GM06990 (cell line): Measurements from ENCODE around the gene STEAP3.
A peak's percentile ranks its signal among the peaks of the same experiment; 100 is the strongest.
"Not testable (repeated sequence)": the region's sequence is repeated elsewhere in the genome, so short reads cannot be mapped to it uniquely, and the experiment has no call there.

ENCODE experiments used
- DNase-seq: peaks from one replicate; pipeline ENCODE4 v3.0.0-alpha.2; 2011; ENCODE audit not compliant: insufficient read length; ENCODE audit errors: extremely low read depth
- H3K27me3 ChIP-seq: replicated peaks from 2 replicates; pipeline ENCODE4 v1.6.0; 2011; ENCODE audit warnings: low read length; ENCODE audit not compliant: control insufficient read depth, insufficient read depth
- H3K36me3 ChIP-seq: 2 replicates; pipeline ENCODE4 v1.5.1; 2011; ENCODE audit warnings: low read length; ENCODE audit not compliant: control insufficient read depth, insufficient read depth
- H3K4me3 ChIP-seq: replicated peaks from 2 replicates; pipeline ENCODE4 v1.5.1; 2011; ENCODE audit warnings: low read depth, mild to moderate bottlenecking, control low read depth, low read length
- TF ChIP-seq, protein P1 (sequence below): IDR thresholded peaks from 2 replicates; pipeline ENCODE4 v1.5.1; 2011; ENCODE audit warnings: low read length, control low read depth, mild to moderate bottlenecking, inconsistent platforms; ENCODE audit not compliant: insufficient read depth, poor library complexity, severe bottlenecking

The STEAP3 gene

DNA sequence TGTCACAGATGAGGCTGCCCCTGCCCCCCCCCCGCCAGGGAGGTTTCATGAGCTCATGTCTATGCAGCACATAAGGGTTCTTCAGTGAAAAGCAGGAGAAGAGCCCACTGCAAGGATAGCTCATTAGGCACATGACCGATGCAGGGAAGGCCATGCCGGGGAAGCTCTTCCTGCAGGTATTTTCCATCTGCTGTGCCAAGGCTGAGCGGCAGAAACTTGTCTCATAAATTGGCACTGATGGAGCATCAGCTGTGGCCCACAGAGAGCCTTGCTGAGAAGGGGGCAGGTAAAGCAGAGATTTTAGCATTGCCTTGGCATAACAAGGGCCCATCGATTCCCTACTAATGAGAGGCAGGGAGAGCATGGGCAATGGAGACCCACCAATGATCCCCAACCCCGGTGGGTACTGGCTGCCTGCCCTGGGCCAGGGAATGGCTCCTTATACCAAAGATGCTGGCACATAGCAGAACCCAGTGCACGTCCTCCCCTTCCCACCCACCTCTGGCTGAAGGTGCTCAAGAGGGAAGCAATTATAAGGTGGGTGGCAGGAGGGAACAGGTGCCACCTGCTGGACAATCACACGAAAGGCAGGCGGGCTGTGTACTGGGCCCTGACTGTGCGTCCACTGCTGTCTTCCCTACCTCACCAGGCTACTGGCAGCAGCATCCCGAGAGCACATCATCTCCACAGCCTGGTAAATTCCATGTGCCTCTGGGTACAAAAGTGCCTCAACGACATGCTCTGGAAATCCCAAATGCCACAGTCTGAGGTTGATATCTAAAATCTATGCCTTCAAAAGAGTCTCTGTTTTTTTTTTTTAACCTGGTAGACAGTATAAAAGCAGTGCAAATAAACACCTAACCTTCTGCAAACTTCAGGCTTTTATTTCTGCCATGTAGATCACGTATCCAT, 41.4 kb downstream of the STEAP3 start:
- no peaks in the 10 kb centered on the region; the same call in 1 of the 2 replicates for H3K36me3 ChIP-seq
- H3K27me3 ChIP-seq, result no peaks in the 10 kb centered on the region
- H3K4me3 ChIP-seq, result no peak overlapping the region
- TF ChIP-seq, protein P1, sequence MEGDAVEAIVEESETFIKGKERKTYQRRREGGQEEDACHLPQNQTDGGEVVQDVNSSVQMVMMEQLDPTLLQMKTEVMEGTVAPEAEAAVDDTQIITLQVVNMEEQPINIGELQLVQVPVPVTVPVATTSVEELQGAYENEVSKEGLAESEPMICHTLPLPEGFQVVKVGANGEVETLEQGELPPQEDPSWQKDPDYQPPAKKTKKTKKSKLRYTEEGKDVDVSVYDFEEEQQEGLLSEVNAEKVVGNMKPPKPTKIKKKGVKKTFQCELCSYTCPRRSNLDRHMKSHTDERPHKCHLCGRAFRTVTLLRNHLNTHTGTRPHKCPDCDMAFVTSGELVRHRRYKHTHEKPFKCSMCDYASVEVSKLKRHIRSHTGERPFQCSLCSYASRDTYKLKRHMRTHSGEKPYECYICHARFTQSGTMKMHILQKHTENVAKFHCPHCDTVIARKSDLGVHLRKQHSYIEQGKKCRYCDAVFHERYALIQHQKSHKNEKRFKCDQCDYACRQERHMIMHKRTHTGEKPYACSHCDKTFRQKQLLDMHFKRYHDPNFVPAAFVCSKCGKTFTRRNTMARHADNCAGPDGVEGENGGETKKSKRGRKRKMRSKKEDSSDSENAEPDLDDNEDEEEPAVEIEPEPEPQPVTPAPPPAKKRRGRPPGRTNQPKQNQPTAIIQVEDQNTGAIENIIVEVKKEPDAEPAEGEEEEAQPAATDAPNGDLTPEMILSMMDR, result peak; percentile 85
- no peak for DNase-seq

DNA sequence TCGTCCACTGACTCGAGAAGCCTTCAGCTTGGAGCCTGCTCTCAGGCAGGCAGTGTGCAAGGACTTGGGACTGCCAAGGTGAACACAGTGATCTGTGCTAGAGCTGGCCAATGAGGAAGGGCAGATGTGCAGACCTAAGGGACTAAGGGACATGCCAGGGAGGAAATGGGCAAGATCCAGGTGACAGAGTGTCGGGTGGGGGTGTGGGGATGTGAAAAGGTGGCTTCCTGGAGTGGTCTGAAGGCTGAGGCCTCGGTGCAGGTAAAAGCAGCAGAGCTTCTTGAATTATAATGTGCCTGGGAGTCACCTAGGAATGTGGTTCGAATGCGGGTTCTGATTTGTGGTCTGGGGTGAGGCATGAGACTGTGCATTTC, 42.0 kb downstream of the STEAP3 start:
- H3K27me3 ChIP-seq, result no peaks in the 10 kb centered on the region
- TF ChIP-seq, protein P1, result no peak
- H3K36me3 ChIP-seq, result no peaks in the 10 kb centered on the region; the same call in 1 of the 2 replicates
- DNase-seq, result no peak
- H3K4me3 ChIP-seq, result no peak overlapping the region

DNA sequence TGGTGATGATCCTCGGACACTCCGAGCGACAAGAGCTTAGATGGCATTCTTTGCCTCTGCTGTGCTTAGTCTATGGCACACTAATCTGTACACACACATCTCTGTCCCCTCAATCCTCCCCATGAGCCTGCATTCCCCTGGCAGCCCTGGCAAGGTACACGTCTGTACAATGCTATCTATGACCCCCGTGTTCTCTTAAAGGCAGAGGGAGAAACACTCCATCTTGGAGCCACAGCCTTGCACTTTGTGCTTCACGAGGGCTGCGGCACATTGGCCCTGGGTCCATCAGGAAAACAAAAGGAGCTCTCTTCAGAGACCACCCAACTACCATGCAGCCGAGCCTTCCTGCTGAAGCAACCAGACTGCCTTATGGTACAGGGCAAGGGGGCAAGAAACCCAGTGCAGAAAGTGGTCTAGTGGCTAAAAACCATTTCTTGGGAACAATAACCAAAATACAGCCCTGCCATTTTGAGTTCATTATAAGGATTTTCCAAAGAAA, 42.5 kb downstream of the STEAP3 start:
- H3K4me3 ChIP-seq, result no peak overlapping the region
- no peaks in the 10 kb centered on the region for H3K27me3 ChIP-seq
- TF ChIP-seq, protein P1, result no peak
- H3K36me3 ChIP-seq, result no peaks in the 10 kb centered on the region; the same call in 1 of the 2 replicates
- no peak for DNase-seq

DNA sequence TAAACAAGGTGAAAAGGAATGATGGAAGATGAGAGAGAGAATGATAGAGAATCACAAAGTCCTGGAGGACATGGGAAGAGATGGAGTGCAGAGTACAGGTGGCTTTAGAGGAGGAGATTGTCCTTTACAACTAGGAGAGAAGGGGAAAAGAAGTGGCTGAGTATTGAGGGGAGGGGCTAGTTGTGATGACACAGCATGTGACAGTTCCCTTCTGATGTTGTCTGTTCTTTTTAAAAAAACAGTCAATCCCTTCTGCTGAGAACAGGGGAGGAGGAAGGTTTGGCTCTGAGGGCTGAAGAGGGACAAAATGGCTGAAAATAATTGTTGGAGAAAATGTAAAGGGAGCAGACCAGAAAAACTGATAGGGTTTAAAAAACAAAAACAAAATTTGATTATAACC, 44.0 kb downstream of the STEAP3 start:
- Histone ChIP-seq H3K4me3 (no peak overlapping the region), H3K27me3 (no peaks in the 10 kb centered on the region), H3K36me3 (no peaks in the 10 kb centered on the region; the same call in 1 of the 2 replicates)
- no peak for DNase-seq
- TF ChIP-seq, protein P1, result no peak

DNA sequence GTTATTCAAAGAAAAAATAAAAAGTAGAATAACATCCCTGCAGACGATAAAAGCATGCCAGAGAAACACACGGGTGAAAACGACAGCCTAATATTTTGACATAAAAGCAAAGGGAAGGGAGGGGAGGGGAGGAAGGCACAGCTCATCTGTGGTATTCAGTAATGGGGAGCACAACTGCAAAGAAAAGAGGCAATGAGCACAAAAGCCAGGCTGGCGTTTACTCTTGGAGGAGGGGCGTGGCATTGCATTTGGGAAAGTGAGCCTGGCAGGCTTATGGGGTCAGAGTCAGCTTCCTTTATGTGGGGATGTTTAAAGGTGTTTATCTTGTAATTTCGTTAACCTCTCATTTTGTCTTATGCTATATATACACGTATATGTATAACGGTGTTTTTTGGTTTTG, 53.2 kb downstream of the STEAP3 start:
- TF ChIP-seq, protein P1, result no peak
- DNase-seq, result no peak

DNA sequence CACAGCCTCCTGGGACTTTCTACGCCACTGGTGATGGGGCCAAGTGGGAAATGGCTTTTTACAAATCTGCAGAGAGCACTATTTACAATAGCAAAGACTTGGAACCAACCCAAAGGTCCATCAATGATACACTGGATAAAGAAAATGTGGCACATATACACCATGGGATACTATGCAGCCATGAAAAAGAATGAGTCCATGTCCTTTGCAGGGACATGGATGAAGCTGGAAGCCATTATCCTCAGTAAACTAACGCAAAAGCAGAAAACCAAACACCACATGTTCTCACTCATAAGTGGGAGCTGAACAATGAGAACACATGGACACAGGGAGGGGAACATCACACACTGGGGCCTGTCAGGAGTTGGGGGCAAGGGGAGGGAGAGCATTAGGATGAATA, 54.8 kb downstream of the STEAP3 start:
- not testable (repeated sequence) for H3K4me3 ChIP-seq, H3K27me3 ChIP-seq, DNase-seq, H3K36me3 ChIP-seq

More for the DNA sequence above, 53.2 kb downstream of the STEAP3 start:
- no peak overlapping the region for H3K4me3 ChIP-seq
- no peaks in the 10 kb centered on the region for H3K27me3 ChIP-seq
- no peaks in the 10 kb centered on the region for H3K36me3 ChIP-seq
